GM12891 (cell line): Measurements from ENCODE around the gene NR1I3.

Source experiments
- PAX5 ChIP-seq: IDR thresholded peaks from 2 replicates; pipeline ENCODE4 v1.6.1; 2011; ENCODE audit warnings: low read length, moderate library complexity, mild to moderate bottlenecking; ENCODE audit not compliant: insufficient read depth, severe bottlenecking
- POLR2A ChIP-seq: IDR thresholded peaks from 2 replicates; pipeline ENCODE4 v1.6.1; 2011; ENCODE audit warnings: low read depth, low read length, control low read depth
- POLR2AphosphoS5 ChIP-seq: IDR thresholded peaks from 2 replicates; pipeline ENCODE4 v1.6.1; 2011; ENCODE audit warnings: low read depth, low read length, control low read depth
- TAF1 ChIP-seq: IDR thresholded peaks from 2 replicates; pipeline ENCODE4 v1.6.1; 2011; ENCODE audit warnings: low read depth, low read length, control low read depth

- no peak for TF ChIP-seq POLR2A
- TF ChIP-seq TAF1 = no peak
- no peak for TF ChIP-seq POLR2AphosphoS5
- TF ChIP-seq PAX5 = no peak
Observed at GRCh38 chr1:161185732-161186311, 52.2 kb downstream of the NR1I3 start.
